Omental fat pad (tissue), 4 donors: Measurements from ENCODE around the gene BORCS6. TPM values are rescaled to one million over a fixed set of nuclear protein-coding genes. Genes with fewer than 3 reads are reported as not detected.
A peak's percentile ranks its signal among the peaks of the same experiment; 100 is the strongest.

Source experiments
- ATAC-seq: fragments of 150-250 bp; one replicate; pipeline ENCODE4 v1.9.1; 2016; ENCODE audit warnings: mild to moderate bottlenecking, moderate library complexity; ENCODE audit not compliant: low FRiP score
- DNase-seq: peaks from one replicate; pipeline ENCODE4 v3.0.0-alpha.2; 2019; ENCODE audit warnings: low spot score
- CTCF ChIP-seq, 3 donors: fragments of 450-650 bp; IDR thresholded peaks; one replicate each; pipeline ENCODE4 v1.5.1; 2016 to 2017; ENCODE audit warnings: antibody characterized with exemption in 3 of 3, mild to moderate bottlenecking in 3 of 3, moderate library complexity in 2 of 3
- total RNA-seq, 4 donors: library from RNA; depleted of rRNA; stranded (reverse); fragments of >200 nt; gene quantifications; one replicate each; pipeline ENCODE4 v1.1.0, GENCODE V29; 2016

BORCS6 gene
- total RNA-seq, 4 donors from 2014 or later = 4.7 to 9.9 (median 6.7) TPM

GRCh38 chr17:8227238-8227581, 37.2 kb upstream of the BORCS6 start:
- no peak for TF ChIP-seq CTCF (IDR thresholded peaks at IDR 0.05)
- no peak for DNase-seq
- ATAC-seq = no peak

GRCh38 chr17:8226536-8227237, 36.7 kb upstream of the BORCS6 start:
- ATAC-seq = peak; percentile 6
- no peak for DNase-seq
- no peak for TF ChIP-seq CTCF (IDR thresholded peaks at IDR 0.05)

- no peak for DNase-seq
Observed at GRCh38 chr17:8225813-8226535, 36.0 kb upstream of the BORCS6 start.

GRCh38 chr17:8224891-8225812, 35.2 kb upstream of the BORCS6 start:
- DNase-seq = no peak
- TF ChIP-seq CTCF (IDR thresholded peaks at IDR 0.05) = no peak
- no peak for ATAC-seq

More at GRCh38 chr17:8225813-8226535, 36.0 kb upstream of the BORCS6 start:
- no peak for ATAC-seq
- no peak for TF ChIP-seq CTCF (IDR thresholded peaks at IDR 0.05)

- no peak for TF ChIP-seq CTCF (IDR thresholded peaks at IDR 0.05)
- DNase-seq (no peak), ATAC-seq (peak; percentile 17)
Observed at GRCh38 chr17:8223356-8224126, 33.6 kb upstream of the BORCS6 start.

- no peak for TF ChIP-seq CTCF (IDR thresholded peaks at IDR 0.05)
- ATAC-seq (peak; percentile 70), DNase-seq (peak; percentile 92)
Observed at GRCh38 chr17:8222630-8223355, 32.8 kb upstream of the BORCS6 start.
